OCI-LY1 (cell line): ENCODE data around the gene ZNF609.
A peak's percentile ranks its signal among the peaks of the same experiment; 100 is the strongest.
"Not testable (repeated sequence)": the region's sequence is repeated elsewhere in the genome, so short reads cannot be mapped to it uniquely, and the experiment has no call there.

Source experiments
- H2AFZ ChIP-seq: fragments of 200-600 bp; sonication (generic), shearing (Covaris generic); 2 replicates; pipeline ENCODE4 v1.6.0; 2014; ENCODE audit warnings: antibody characterized with exemption, mild to moderate bottlenecking, low read length
- H3F3A ChIP-seq: fragments of 200-600 bp; sonication (generic), shearing (Covaris generic); 2 replicates; pipeline ENCODE4 v1.6.0; 2014; ENCODE audit warnings: mild to moderate bottlenecking, antibody characterized with exemption, low read length, moderate library complexity; ENCODE audit not compliant: insufficient read depth
- H3K27ac ChIP-seq: fragments of 200-600 bp; sonication (generic); 2 replicates; pipeline ENCODE4 v1.5.1; 2014; ENCODE audit warnings: low read length, mixed run types, mild to moderate bottlenecking, low read depth; ENCODE audit not compliant: poor library complexity, severe bottlenecking
- H3K27me3 ChIP-seq: fragments of 200-600 bp; sonication (generic); 2 replicates; pipeline ENCODE4 v1.6.0; 2014; ENCODE audit warnings: antibody characterized with exemption, mild to moderate bottlenecking, low read length, moderate library complexity; ENCODE audit not compliant: insufficient read depth
- H3K36me3 ChIP-seq: fragments of 200-600 bp; sonication (generic); 2 replicates; pipeline ENCODE4 v1.6.1; 2014; ENCODE audit warnings: mild to moderate bottlenecking, antibody characterized with exemption, low read length, moderate library complexity, mixed read lengths; ENCODE audit not compliant: insufficient read depth
- H3K4me1 ChIP-seq: fragments of 200-600 bp; sonication (generic); 2 replicates; pipeline ENCODE4 v1.5.1; 2014; ENCODE audit warnings: mild to moderate bottlenecking, low read length, moderate library complexity; ENCODE audit not compliant: insufficient read depth, severe bottlenecking
- H3K4me2 ChIP-seq: fragments of 200-600 bp; sonication (generic), shearing (Covaris generic); 2 replicates; pipeline ENCODE4 v1.6.1; 2014; ENCODE audit warnings: low read length
- H3K4me3 ChIP-seq: fragments of 200-600 bp; sonication (generic); 2 replicates; pipeline ENCODE4 v1.5.1; 2014; ENCODE audit warnings: low read length, low read depth, mild to moderate bottlenecking, mixed read lengths; ENCODE audit not compliant: poor library complexity, severe bottlenecking
- H3K79me2 ChIP-seq: fragments of 200-600 bp; shearing (Covaris generic); 2 replicates; pipeline ENCODE4 v1.6.1; 2016; ENCODE audit warnings: mixed run types, low read length, mixed read lengths; ENCODE audit not compliant: insufficient read depth
- H3K9ac ChIP-seq: fragments of 200-600 bp; sonication (generic), shearing (Covaris generic); 2 replicates; pipeline ENCODE4 v1.6.1; 2014; ENCODE audit warnings: mild to moderate bottlenecking, low read length, mixed read lengths
- H3K9me2 ChIP-seq: fragments of 200-600 bp; sonication (generic), shearing (Covaris generic); 2 replicates; pipeline ENCODE4 v1.6.1; 2014; ENCODE audit warnings: low read depth, mild to moderate bottlenecking, low read length, mixed read lengths
- H3K9me3 ChIP-seq: fragments of 200-600 bp; shearing (Covaris generic); 2 replicates; pipeline ENCODE4 v1.6.1; 2014; ENCODE audit warnings: low read length, mixed read lengths
- H4K20me1 ChIP-seq: fragments of 200-600 bp; sonication (generic), shearing (Covaris generic); 2 replicates; pipeline ENCODE4 v1.6.0; 2016; ENCODE audit warnings: mild to moderate bottlenecking, low read length; ENCODE audit not compliant: insufficient read depth
- CTCF ChIP-seq: fragments of 200-600 bp; sonication (generic), shearing (Covaris generic); IDR thresholded peaks from 2 replicates; pipeline ENCODE4 v1.5.1; 2017; ENCODE audit warnings: mild to moderate bottlenecking, antibody characterized with exemption, low read length, moderate library complexity, mixed read lengths
- EZH2 ChIP-seq: fragments of 200-600 bp; sonication (generic), shearing (Covaris generic); IDR thresholded peaks from 2 replicates; pipeline ENCODE4 v1.8.0; 2017; ENCODE audit warnings: borderline replicate concordance, mixed run types, mild to moderate bottlenecking, antibody characterized with exemption, low read length, moderate library complexity, mixed read lengths

Gene ZNF609

DNA sequence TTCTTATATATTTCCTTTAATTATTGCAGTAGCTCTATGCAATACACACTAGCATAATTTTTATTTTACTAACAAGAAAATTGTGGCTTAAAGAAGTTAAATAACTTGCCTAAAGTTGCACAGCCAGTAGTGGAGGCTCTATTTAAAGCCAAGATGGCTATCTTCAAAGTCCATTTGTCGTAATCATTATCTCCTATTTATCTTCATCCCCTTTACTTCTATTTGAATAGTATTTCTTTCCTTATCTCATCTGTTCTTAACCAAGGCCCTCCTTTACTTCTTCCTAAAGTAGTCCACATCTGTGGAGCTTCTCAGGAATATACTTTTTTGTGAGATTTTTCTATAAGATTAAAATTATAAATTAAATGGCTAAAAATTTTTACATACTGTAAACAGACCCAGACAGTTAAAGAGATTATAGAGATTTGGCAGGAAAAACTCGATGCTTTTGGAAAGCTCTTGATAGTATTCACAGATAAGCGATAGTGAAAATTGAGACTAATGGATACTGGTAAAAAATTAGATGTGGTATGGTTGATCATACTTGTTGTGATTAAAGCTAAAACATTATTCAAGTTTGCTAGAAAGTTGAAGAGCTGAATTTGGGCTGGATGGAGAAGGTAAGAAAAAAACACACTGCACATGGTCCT lies 129.2 kb downstream of the ZNF609 start:
- Histone ChIP-seq H3K9ac (no peak overlapping the region), H3K27ac (no peak overlapping the region), H3K79me2 (peaks cover 22% of the 10 kb centered on the region)

DNA sequence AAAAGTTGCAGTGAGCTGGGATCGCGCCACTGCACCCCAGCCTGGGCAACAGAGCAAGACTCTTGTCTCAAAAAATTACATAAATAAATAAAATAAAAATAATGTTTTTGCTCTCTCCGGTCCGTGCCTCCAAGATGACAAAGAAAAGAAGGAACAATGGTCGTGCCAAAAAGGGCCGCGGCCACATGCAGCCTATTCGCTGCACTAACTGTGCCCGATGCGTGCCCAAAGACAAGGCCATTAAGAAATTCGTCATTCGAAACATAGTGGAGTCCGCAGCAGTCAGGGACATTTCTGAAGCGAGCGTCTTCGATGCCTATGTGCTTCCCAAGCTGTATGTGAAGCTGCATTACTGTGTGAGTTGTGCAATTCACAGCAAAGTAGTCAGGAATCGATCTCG lies 132.5 kb downstream of the ZNF609 start:
- not testable (repeated sequence) for H3K36me3 ChIP-seq, H4K20me1 ChIP-seq, H3K27ac ChIP-seq, H3F3A ChIP-seq, H3K9ac ChIP-seq, H2AFZ ChIP-seq, H3K27me3 ChIP-seq, H3K9me2 ChIP-seq, H3K4me2 ChIP-seq, H3K9me3 ChIP-seq, H3K4me3 ChIP-seq
- Histone ChIP-seq H3K4me1 (peaks cover 18% of the 10 kb centered on the region), H3K79me2 (peaks cover 13% of the 10 kb centered on the region; the same call in 1 of the 2 replicates)

More for the DNA sequence above, 129.2 kb downstream of the ZNF609 start:
- Histone ChIP-seq H3K36me3 (no peaks in the 10 kb centered on the region), H4K20me1 (no peaks in the 10 kb centered on the region), H3K9me3 (no peaks in the 10 kb centered on the region), H3K27me3 (no peaks in the 10 kb centered on the region), H2AFZ (no peak overlapping the region), H3K4me2 (no peak overlapping the region), H3K9me2 (no peaks in the 10 kb centered on the region), H3K4me1 (peaks cover 9% of the 10 kb centered on the region), H3K4me3 (no peak overlapping the region), H3F3A (peaks cover 12% of the 10 kb centered on the region; the same call in 1 of the 2 replicates)
- TF ChIP-seq EZH2 (no peak), CTCF (no peak)

DNA sequence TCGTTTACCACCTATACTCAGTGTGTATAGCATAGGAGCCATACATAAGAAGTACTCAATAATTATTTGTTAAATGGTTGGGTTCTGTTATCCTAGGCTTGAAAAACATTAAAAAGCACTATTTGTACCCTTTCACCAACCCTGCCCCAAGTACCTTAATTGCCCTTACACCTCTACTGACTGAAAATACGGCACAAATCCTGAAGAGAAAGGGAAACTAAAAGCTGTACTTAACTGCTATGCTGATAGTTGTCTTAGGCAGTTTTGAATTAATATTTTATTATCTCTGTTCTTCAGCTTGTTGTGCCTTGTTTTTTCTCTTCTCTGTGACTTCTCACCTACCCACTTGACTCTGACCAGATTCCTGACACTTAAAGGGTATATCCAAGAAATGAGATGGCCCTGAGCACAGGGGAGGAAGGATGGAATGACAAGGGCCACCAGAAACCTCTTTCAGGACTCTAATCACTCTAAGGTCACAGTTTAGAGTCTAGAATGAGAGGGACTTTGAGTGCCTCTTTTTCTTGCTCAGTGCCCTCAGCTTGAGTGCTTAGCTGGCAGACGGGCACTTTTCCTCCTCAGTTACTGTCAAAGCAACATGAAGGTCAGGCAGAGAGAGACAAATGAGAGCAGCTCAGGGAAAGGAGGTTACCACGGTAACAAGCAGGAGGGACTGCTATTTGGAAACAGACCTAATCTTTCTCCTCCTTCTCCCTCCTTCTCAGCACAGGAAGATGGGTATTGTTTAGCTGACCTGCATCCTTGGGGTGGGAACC lies 136.5 kb downstream of the ZNF609 start:
- Histone ChIP-seq H3K9me3 (no peaks in the 10 kb centered on the region), H3K4me1 (peaks cover 43% of the 10 kb centered on the region), H3K27me3 (no peaks in the 10 kb centered on the region), H3K79me2 (peaks cover 5% of the 10 kb centered on the region; the same call in 1 of the 2 replicates), H3K9ac (peak overlapping the region; percentile 26; the same call in 1 of the 2 replicates), H3K4me2 (peak overlapping the region; percentile 31; the same call in 1 of the 2 replicates), H3F3A (no peaks in the 10 kb centered on the region), H3K4me3 (no peak overlapping the region), H4K20me1 (no peaks in the 10 kb centered on the region), H2AFZ (no peak overlapping the region), H3K9me2 (no peaks in the 10 kb centered on the region), H3K27ac (peak overlapping the region; percentile 35), H3K36me3 (no peaks in the 10 kb centered on the region)
- TF ChIP-seq EZH2 = no peak
- no peak for TF ChIP-seq CTCF
